Right lobe of liver (tissue), 6 donors: ENCODE results near the gene SPIN4. TPM values are rescaled to one million over a fixed set of nuclear protein-coding genes. Genes with fewer than 3 reads are reported as not detected.
A peak's percentile ranks its signal among the peaks of the same experiment; 100 is the strongest.

ENCODE experiments used
- ATAC-seq, 4 donors: fragments of 200-7000 bp; cut with Tn5 transposase; one replicate each; pipeline ENCODE4 v1.9.1; 2020; ENCODE audit warnings: mild to moderate bottlenecking in 4 of 4, moderate library complexity in 4 of 4
- DNase-seq, 3 donors: peaks; one replicate each; pipeline ENCODE4 v3.0.0-alpha.2; 2020
- H3K27ac ChIP-seq, 3 donors: fragments of 200-600 bp; one replicate each; pipeline ENCODE4 v1.8.0; 2022
- H3K27me3 ChIP-seq, 2 donors: fragments of 200-600 bp; one replicate each; pipeline ENCODE4 v1.8.0; 2022
- H3K36me3 ChIP-seq, 4 donors: fragments of 200-600 bp; sonication (generic) in 1 of 4; one replicate each; pipeline versions ENCODE4 v1.5.1 to v1.8.0; 2017 to 2022; ENCODE audit warnings: control low read depth in 1 of 4
- H3K4me1 ChIP-seq, 4 donors: fragments of 200-600 bp; sonication (generic) in 1 of 4; one replicate each; pipeline versions ENCODE4 v1.5.1 to v1.8.0; 2017 to 2022; ENCODE audit warnings: control low read depth in 1 of 4
- H3K4me3 ChIP-seq, 3 donors: fragments of 200-600 bp; one replicate each; pipeline ENCODE4 v1.8.0; 2022
- H3K9me3 ChIP-seq, 4 donors: fragments of 200-600 bp; sonication (generic) in 1 of 4; one replicate each; pipeline versions ENCODE4 v1.5.1 to v1.8.0; 2017 to 2022; ENCODE audit warnings: control low read depth in 1 of 4
- CTCF ChIP-seq, 4 donors: fragments of 200-600 bp in 3 of 4; fragments of 450-650 bp in 1 of 4; IDR thresholded peaks; one replicate each; pipeline versions ENCODE4 v1.5.1 to v1.8.0; 2016 to 2022; ENCODE audit warnings: antibody characterized with exemption in 4 of 4, mild to moderate bottlenecking in 2 of 4
- POLR2A ChIP-seq: fragments of 450-650 bp; IDR thresholded peaks from one replicate; pipeline ENCODE4 v1.6.1; 2017; ENCODE audit warnings: antibody characterized with exemption, mild to moderate bottlenecking
- WGBS: methylation state at CpG from one replicate; pipeline ENCODE4 v1.1.6; 2018; ENCODE audit warnings: low coverage, low lambda C conversion rate; ENCODE audit not compliant: insufficient coverage; ENCODE audit errors: missing lambda C conversion rate; 5-methylcytosine and 5-hydroxymethylcytosine counted together
- intact Hi-C, 2 donors: fragments of 100-400 bp; cut with DNase I; formaldehyde crosslinking; loops; one replicate each; pipeline versions ENCODE4 v1.11.2 to v1.14.1; 2022
- total RNA-seq, 6 experiments: library from RNA; depleted of rRNA in 2 of 6; stranded (reverse); fragments of >200 nt in 2 of 6; fragmentation: NEBNext Ultra II Directional in 3 of 6; extraction: Animal tissue kit (Norgen Biotek cat#: 25700) in 3 of 6; gene quantifications; one replicate each; pipeline versions ENCODE4 v1.1.0 to v1.2.4, GENCODE V29; 2016 to 2023
- donor health status: DM: no; HTN: yes; CAD: no.
- donor health status: DM: no; HTN: no; CAD: no.
- donor health status: DM: no; HTN: no; CAD: no.
- donor health status: DM: no; HTN: yes; CAD: no.
- donor health status: DM: no; HTN: yes; CAD: no.

SPIN4 gene
- total RNA-seq, 6 experiments from 2014 or later = 0.93 to 3.4 (median 1.6) TPM

- Histone ChIP-seq H3K27ac (no peak overlapping the region), H3K27me3 (no peaks in the 10 kb centered on the region), H3K4me3 (no peak overlapping the region), H3K9me3 (peaks cover 0 to 9% (median 0%) of the 10 kb centered on the region in 4 donors), H3K36me3 (no peaks in the 10 kb centered on the region), H3K4me1 (no peaks in the 10 kb centered on the region)
- ATAC-seq = no peak
- no peak for TF ChIP-seq POLR2A
- no peak for TF ChIP-seq CTCF (IDR thresholded peaks at IDR 0.05)
- DNase-seq = no peak
- WGBS = 59% methylated on average over 3 of the region's 4 CpGs
- intact Hi-C loops = no loop called here
Observed at GRCh38 chrX:63363788-63364187, 12.7 kb upstream of the SPIN4 start.

GRCh38 chrX:63361494-63361893 lies 10.4 kb upstream of the SPIN4 start:
- DNase-seq = no peak
- Histone ChIP-seq H3K9me3 (peaks cover 0 to 9% (median 0%) of the 10 kb centered on the region in 4 donors), H3K36me3 (no peaks in the 10 kb centered on the region), H3K27me3 (no peaks in the 10 kb centered on the region), H3K4me1 (no peaks in the 10 kb centered on the region), H3K27ac (no peak overlapping the region), H3K4me3 (no peak overlapping the region)
- TF ChIP-seq CTCF (IDR thresholded peaks at IDR 0.05) = no peak
- no peak for TF ChIP-seq POLR2A
- intact Hi-C loops = no loop called here
- 48% methylated on average over 2 of the region's 2 CpGs for WGBS
- no peak for ATAC-seq

- Histone ChIP-seq H3K9me3 (no peaks in the 10 kb centered on the region), H3K4me3 (no peak overlapping the region), H3K4me1 (no peaks in the 10 kb centered on the region), H3K27ac (no peak overlapping the region), H3K36me3 (no peaks in the 10 kb centered on the region), H3K27me3 (no peaks in the 10 kb centered on the region)
- no peak for TF ChIP-seq POLR2A
- TF ChIP-seq CTCF (IDR thresholded peaks at IDR 0.05) = no peak
- ATAC-seq (no peak), DNase-seq (no peak)
- intact Hi-C loops = no loop called here
Observed at GRCh38 chrX:63354484-63354883, 3.4 kb upstream of the SPIN4 start.

- WGBS = 16% methylated on average over 16 of the region's 20 CpGs
- DNase-seq (peak in 1 of 3 donors; percentile 22), ATAC-seq (peak; percentile 18 to 39 (median 30))
- no peaks in the 10 kb centered on the region for H3K9me3 ChIP-seq
- no peaks in the 10 kb centered on the region for H3K27me3 ChIP-seq
- no peaks in the 10 kb centered on the region for H3K4me1 ChIP-seq
- intact Hi-C loops = no loop called here
- H3K4me3 ChIP-seq = peak overlapping the region; percentile 42 to 63 (median 60)
- H3K36me3 ChIP-seq = no peaks in the 10 kb centered on the region
- peak overlapping the region in 2 of 3 donors; percentile 25 to 50 for H3K27ac ChIP-seq
- TF ChIP-seq POLR2A = no peak
Observed at GRCh38 chrX:63350465-63350877, 661 bp downstream of the SPIN4 start.

- no peaks in the 10 kb centered on the region for H3K4me1 ChIP-seq
- no peaks in the 10 kb centered on the region for H3K27me3 ChIP-seq
- H3K4me3 ChIP-seq = no peak overlapping the region
- no peak for ATAC-seq
- no peak for DNase-seq
- no peaks in the 10 kb centered on the region for H3K9me3 ChIP-seq
- intact Hi-C loops = no loop called here
- no peak for TF ChIP-seq CTCF (IDR thresholded peaks at IDR 0.05)
- TF ChIP-seq POLR2A = no peak
- whole genome bisulfite sequencing = 51% methylated on average over 3 of the region's 3 CpGs
- no peaks in the 10 kb centered on the region for H3K36me3 ChIP-seq
- H3K27ac ChIP-seq = no peak overlapping the region
Observed at GRCh38 chrX:63349307-63349706, 1.8 kb downstream of the SPIN4 start.
